GM19025 (cell line): ENCODE measurements around the gene MCC.

Source experiments
- ATAC-seq: cut with Tn5 transposase; IDR thresholded peaks from one replicate; pipeline ENCODE4 v1.9.1; 2021; ENCODE audit warnings: mild to moderate bottlenecking, low read depth, moderate library complexity; ENCODE audit not compliant: unreplicated experiment

MCC gene

DNA sequence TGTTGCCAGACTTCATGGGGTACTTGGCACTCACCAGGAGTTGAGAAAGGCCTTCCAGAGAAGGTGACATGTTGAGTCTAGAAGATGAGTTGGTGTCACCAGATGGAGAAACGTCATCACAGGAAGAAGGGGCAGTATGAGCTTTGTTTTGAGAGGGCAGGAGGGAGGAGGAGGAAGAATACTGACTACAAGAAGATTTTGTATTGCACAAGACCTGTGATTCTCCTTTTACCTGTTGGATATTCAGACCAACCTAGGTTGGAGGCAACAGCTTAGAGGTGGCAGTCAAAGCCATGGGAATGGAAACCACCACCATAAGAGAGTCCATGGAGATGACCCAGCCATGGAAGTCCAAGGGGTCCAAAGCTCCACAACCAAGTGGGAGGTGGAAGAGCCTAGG, 207.7 kb downstream of the MCC start:
- ATAC-seq, result no peak

GRCh38 chr5:113278976-113279375, 209.3 kb downstream of the MCC start:
- ATAC-seq, result no peak

DNA sequence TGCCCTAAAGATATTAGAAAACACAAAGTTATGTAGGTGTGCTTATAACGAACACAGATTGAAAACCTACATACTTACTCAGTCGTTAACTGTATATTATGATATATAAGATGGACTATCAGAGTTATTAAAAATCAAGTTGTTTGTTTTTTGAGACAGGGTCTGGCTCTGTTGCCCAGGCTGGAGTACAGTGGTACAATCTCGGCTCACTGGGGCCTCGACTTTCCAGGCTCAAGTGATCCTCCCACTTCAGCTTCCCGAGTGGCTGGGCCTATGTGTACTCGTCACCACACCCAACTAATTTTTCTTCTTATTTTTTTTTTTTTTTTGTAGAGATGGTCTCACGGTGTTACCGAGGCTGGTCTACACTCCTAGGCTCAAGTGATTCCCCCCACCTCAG, 211.8 kb downstream of the MCC start:
- no peak for ATAC-seq

DNA sequence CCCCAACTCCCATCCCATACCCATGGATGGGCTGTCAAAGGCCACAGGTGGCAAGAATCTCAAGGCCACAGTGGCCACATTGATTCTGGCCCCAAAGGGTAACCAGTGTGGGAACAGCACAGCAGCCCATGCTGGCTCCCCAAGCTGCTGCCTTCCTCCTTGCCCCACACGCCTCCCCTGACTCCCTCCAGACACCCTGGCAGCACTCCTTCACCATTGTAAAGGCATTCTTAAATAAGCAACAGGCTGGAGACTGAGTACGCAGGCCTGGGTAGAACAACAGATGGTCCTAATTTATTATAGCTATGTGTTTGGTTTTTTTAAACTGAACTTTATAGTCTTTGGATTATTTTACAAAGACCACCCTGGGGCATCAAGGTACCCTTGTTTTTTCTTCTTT, 212.3 kb downstream of the MCC start:
- ATAC-seq, result no peak

DNA sequence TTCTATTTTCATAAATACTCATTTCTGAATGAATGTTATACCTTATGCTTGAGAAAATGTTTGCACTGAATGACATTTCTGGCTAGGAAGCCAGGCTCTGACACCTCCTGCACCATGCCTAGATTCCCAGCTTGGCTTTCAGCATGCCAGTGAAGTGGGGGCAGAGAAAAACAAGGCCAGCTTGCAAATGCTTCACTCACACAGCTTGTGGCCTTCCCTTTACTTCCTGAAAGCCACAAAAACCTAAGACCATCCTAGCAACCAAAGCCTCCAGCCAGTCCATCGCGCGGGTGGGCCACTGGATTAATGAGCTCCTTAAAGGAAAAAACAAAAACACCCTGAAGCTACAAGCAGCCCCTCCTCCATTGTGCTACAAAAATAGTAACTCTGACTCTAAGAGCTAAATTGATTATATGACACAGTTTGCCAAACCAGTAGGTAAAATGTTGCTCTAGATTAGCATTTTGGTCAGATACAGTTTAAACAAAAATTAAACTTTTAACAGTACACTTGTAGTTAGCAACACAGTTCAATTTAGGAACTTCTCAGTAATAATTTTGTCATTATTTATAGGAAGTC, 213.3 kb downstream of the MCC start:
- no peak for ATAC-seq

- no peak for ATAC-seq
These were observed 214.3 kb downstream of the MCC start for GRCh38 chr5:113273948-113274347.

DNA sequence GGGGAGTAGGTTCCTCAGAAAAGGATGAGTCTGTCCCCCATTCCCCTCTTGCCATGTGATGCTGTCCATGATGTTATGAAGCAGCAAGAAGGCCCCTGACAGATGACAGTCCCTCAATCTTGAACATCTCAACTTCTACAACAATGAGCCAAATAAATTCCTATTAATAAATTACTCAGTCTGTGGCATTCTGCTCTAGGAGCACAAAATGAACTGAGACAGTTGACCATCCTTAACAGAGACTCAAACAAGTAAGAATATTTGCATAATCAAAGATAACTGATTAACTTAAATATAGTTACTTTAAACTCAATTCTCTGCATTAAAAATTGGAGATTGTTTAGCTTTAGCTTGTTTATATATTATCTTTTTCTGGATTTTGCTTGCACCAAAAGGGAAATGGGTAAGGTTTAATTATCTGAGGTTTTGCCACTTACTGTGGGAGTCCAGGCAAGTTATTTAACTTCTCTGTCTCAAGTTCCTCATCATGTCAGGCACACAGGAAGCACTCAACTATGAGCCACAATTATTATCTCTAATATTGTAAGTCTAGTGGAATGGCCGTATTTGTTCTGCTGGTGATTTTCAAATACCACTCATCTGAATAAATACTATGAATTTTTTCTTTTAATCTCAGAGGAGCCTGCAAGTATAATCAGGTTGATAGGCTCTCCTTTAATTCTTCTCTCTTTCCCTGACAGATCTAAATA, 216.4 kb downstream of the MCC start:
- no peak for ATAC-seq

DNA sequence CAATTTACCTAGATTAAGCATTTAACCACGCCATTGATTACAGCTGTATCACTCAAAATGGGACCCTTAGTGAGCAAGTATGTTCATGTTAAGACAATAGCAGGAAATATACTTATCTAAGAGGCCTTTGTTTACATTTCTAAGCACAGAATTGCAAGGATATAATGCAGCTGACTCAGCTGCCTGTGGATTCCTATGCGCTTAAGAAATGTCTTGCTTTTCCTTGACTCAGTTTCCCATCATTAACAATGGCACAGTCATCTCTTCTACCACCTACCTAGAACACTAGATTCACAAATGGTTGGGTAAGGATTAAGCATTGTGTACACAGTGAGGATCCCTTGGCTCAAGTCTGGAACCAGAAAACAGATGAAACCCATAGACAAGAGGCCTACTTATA, 217.2 kb downstream of the MCC start:
- ATAC-seq, result no peak

- ATAC-seq, result no peak
These were observed 218.2 kb downstream of the MCC start for GRCh38 chr5:113270086-113270485.

- ATAC-seq, result no peak
These were observed 218.9 kb downstream of the MCC start for GRCh38 chr5:113269023-113269997.

- no peak for ATAC-seq
These were observed 220.0 kb downstream of the MCC start for GRCh38 chr5:113268232-113268631.

DNA sequence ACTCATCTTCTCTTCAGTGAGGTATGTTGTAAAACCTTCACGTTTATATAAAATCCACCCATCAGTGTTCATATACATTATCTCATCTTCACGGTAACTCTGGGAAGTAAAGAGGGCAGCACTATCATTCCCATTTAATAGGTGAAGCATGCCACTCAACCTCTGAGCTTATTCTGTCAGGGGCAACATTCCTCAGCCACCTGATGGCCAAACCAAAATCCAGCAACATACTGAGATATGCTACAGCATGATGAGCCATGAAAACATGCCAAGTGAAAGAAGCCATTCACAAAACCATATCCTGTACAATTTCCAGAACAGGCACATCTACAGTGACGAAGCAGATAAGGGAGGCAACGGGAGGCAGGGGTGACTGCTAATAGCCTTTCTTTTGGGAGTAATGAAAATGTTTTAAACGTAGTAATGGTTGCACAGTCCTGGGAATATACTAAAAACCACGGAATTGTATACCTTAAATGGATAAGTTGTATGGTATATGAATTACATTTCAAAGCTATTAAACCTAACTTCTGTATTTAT, 220.8 kb downstream of the MCC start:
- no peak for ATAC-seq

DNA sequence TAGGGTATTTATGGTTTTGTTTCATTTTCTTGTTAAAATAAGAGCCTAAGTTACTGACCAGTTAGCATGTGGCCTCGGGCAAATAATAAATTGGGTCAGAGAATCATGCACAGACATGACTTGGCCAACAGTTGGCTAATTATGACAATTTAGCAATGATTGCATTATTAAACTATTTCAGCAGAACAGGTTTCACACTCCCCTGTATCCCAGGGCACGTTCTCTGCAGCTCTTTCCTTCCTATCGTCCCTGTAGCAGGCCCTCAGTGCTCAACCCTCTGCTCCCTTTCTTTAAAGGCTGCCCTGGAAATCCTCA, 221.4 kb downstream of the MCC start:
- no peak for ATAC-seq

DNA sequence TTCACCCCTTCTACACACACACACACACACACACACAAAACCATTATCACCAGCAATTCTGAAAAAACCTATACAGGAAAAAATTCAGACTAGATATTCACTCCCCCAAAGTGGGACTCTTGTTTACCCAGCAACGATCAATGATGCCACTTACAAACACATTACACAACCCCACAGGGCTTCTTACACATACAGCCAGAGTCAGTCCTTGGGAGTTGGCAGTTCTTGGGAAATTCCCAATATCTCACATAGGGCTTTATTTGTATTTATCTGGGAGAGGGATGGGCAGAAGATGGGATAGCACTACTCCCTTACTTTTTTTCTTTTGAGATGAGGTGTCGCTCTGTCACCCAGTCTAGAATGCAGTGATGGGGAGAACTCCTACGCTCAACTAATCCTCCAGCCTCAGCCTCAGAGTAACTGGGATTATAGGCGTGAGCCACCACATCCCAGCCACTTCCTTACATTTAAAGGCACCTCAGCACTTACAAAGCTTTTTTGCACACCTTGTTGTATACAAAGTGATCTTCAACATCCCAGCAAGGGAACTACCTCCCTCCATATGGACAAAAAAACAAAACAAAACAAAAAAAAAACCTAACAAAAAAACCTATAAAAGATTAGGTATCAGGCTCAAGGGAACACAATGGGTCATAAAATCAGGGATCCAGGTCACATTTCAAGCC, 221.9 kb downstream of the MCC start:
- ATAC-seq, result no peak

DNA sequence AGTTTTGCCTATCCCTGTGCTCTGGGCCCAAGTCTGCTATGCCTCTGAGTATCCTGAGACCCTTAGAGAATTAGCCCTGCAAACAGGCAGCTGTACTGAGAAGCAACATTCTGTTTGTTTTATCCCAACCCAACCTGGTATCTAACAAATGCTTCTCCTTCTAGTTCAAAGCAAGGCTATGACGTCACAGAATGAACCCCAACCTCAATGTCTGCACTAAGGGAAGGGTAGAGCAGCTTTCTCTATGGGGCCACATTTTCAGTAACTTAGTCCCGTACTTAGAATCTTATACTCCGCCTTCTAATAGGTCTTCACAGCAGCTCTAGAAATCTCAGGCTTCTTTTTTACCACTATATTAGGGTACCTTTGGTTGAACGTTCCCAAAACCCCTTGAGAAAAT, 223.1 kb downstream of the MCC start:
- no peak for ATAC-seq

DNA sequence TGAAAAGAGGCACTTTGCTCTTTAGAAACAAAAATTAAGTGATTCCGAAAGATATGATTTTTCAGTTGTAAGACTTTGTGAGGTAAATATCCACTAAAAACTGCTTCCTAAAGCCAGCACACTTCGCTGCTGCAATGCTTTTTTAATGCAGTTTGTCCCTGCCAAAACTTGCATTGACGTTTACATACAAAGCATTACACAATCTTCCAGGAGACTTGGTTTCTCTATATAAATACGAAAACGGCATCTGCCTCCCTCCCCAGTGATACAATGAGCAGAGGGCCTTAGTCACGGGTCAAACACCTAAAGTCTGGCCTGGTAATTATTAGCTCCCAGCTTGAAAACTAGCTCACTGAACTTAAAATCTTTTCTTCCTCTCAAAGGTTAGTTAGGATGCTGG, 224.2 kb downstream of the MCC start:
- no peak for ATAC-seq

DNA sequence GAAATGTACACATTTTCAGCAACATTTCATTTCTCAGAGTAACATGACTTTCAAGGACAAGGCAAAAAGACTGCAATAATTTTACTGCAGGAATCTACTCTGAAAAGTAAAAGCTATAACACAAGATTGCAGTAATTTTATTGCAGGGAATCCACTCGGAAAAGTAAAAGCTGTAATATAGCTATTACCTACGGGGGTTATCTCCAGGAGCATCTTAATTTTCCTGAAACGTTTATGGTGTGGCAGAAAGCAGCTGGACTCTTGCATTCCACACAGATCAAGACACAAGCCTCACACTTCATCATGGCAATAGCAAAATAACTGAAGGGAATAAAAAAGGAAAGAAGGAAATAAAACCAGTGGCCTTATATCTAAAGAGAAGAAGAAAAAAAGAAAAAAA, 224.7 kb downstream of the MCC start:
- no peak for ATAC-seq

DNA sequence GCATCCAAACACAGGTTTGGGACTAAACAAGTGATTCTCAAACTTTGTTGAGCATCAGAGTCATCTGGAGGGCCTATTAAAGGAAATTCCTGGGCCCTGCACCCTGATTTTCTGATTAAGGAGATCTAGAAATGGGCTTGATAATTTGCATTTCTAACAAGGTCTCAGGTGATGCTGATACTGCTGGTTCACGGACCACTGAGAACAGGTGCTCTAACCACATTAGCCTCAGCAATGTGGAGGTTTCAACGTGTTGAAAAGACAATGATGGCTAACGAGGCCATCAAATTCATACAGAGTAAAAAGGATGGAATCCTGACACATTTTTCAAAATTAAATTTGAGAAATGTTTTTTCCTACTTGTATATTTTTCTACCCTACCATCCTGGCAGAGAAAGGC, 225.6 kb downstream of the MCC start:
- ATAC-seq, result no peak

GRCh38 chr5:113259034-113259433, 229.2 kb downstream of the MCC start:
- no peak for ATAC-seq

- no peak for ATAC-seq
These were observed 230.7 kb downstream of the MCC start for GRCh38 chr5:113257545-113257944.
